Measurements from ENCODE around the gene SLC6A13.

SLC6A13 gene

GRCh38 chr12:182381-182892 lies 80.2 kb downstream of the SLC6A13 start:
- Histone ChIP-seq H3K4me3 (replicated peaks; ENCODE audit: low read depth, low read length) (no peak overlapping the region), H3K27me3 (replicated peaks; ENCODE audit: control insufficient read depth, insufficient read depth, low read length) (no peaks in the 10 kb centered on the region; the same call in 1 of the 2 replicates), H3K36me3 (ENCODE audit: control insufficient read depth, insufficient read depth, low read length) (no peaks in the 10 kb centered on the region)
- DNase-seq (ENCODE audit: extremely low read depth, insufficient read length), result no peak
- no peak for TF ChIP-seq CTCF (IDR thresholded peaks at IDR 0.05; ENCODE audit: insufficient read depth, low read length, poor library complexity, severe bottlenecking)

- Histone ChIP-seq H3K4me3 (replicated peaks; ENCODE audit: low read depth, low read length) (no peak overlapping the region), H3K36me3 (ENCODE audit: control insufficient read depth, insufficient read depth, low read length) (no peaks in the 10 kb centered on the region), H3K27me3 (replicated peaks; ENCODE audit: control insufficient read depth, insufficient read depth, low read length) (no peaks in the 10 kb centered on the region; the same call in 1 of the 2 replicates)
- no peak for TF ChIP-seq CTCF (IDR thresholded peaks at IDR 0.05; ENCODE audit: insufficient read depth, low read length, poor library complexity, severe bottlenecking)
- no peak for DNase-seq (ENCODE audit: extremely low read depth, insufficient read length)
Observed at GRCh38 chr12:181921-182320, 80.7 kb downstream of the SLC6A13 start.

GRCh38 chr12:180445-180844 lies 82.2 kb downstream of the SLC6A13 start:
- Histone ChIP-seq H3K36me3 (ENCODE audit: control insufficient read depth, insufficient read depth, low read length) (no peaks in the 10 kb centered on the region), H3K4me3 (replicated peaks; ENCODE audit: low read depth, low read length) (no peak overlapping the region), H3K27me3 (replicated peaks; ENCODE audit: control insufficient read depth, insufficient read depth, low read length) (no peaks in the 10 kb centered on the region; the same call in 1 of the 2 replicates)
- TF ChIP-seq CTCF (IDR thresholded peaks at IDR 0.05; ENCODE audit: insufficient read depth, low read length, poor library complexity, severe bottlenecking), result no peak
- peak; percentile 30 for DNase-seq (ENCODE audit: extremely low read depth, insufficient read length)

- no peak for DNase-seq (ENCODE audit: extremely low read depth, insufficient read length)
- Histone ChIP-seq H3K27me3 (replicated peaks; ENCODE audit: control insufficient read depth, insufficient read depth, low read length) (no peaks in the 10 kb centered on the region; the same call in 1 of the 2 replicates), H3K36me3 (ENCODE audit: control insufficient read depth, insufficient read depth, low read length) (no peaks in the 10 kb centered on the region), H3K4me3 (replicated peaks; ENCODE audit: low read depth, low read length) (no peak overlapping the region)
- no peak for TF ChIP-seq CTCF (IDR thresholded peaks at IDR 0.05; ENCODE audit: insufficient read depth, low read length, poor library complexity, severe bottlenecking)
Observed at GRCh38 chr12:179885-180284, 82.8 kb downstream of the SLC6A13 start.

GRCh38 chr12:179131-179884 lies 83.3 kb downstream of the SLC6A13 start:
- TF ChIP-seq CTCF (IDR thresholded peaks at IDR 0.05; ENCODE audit: insufficient read depth, low read length, poor library complexity, severe bottlenecking), result no peak
- Histone ChIP-seq H3K4me3 (replicated peaks; ENCODE audit: low read depth, low read length) (no peak overlapping the region), H3K36me3 (ENCODE audit: control insufficient read depth, insufficient read depth, low read length) (no peaks in the 10 kb centered on the region), H3K27me3 (replicated peaks; ENCODE audit: control insufficient read depth, insufficient read depth, low read length) (no peaks in the 10 kb centered on the region; the same call in 1 of the 2 replicates)
- DNase-seq (ENCODE audit: extremely low read depth, insufficient read length), result no peak

Measured in GM06990 (cell line).